ENCODE data around the gene PPP1R7. TPM values are rescaled to one million over a fixed set of nuclear protein-coding genes. Genes with fewer than 3 reads are reported as not detected.

PPP1R7 gene
- polyA plus RNA-seq, 1 of the 3 experiments (the other 2 are of a cell fraction): 56.9 TPM

Small RNAs within 50 kb of the gene (small RNA-seq; reads per million reads assigned to genes)
- gene AC005237.2: 0 reads per million in 7 experiments

Other genes starting within 250 kb of the PPP1R7 start
- gene CROCC2, start 244.1 kb upstream of the PPP1R7 start, polyA plus RNA-seq (2012; rRNA removed): not detected in 2 replicates
- gene SNED1, start 151.8 kb upstream of the PPP1R7 start, polyA plus RNA-seq (2012; rRNA removed): 0.03 TPM in 2 replicates
- gene MTERF4, start 48.2 kb upstream of the PPP1R7 start, polyA plus RNA-seq (2012; rRNA removed): 31.0 and 43.3 TPM in 2 replicates
- gene PASK, start 995 bp upstream of the PPP1R7 start, polyA plus RNA-seq (2012; rRNA removed): 6.3 and 6.6 TPM in 2 replicates
- gene ANO7, start 38.2 kb downstream of the PPP1R7 start, polyA plus RNA-seq (2012; rRNA removed): 0.68 and 0.81 TPM in 2 replicates
- 211 and 263 TPM in 2 replicates for gene HDLBP, start 165.2 kb downstream of the PPP1R7 start, polyA plus RNA-seq (2012; rRNA removed)
- gene SEPTIN2, start 165.5 kb downstream of the PPP1R7 start, polyA plus RNA-seq (2012; rRNA removed): 226 and 330 TPM in 2 replicates
- gene FARP2, start 205.8 kb downstream of the PPP1R7 start, polyA plus RNA-seq (2012; rRNA removed): 11.5 and 13.9 TPM in 2 replicates